HG02852 (cell line): ENCODE results near the gene TSPAN9.

ENCODE experiments used
- ATAC-seq: cut with Tn5 transposase; IDR thresholded peaks from one replicate; pipeline ENCODE4 v1.9.1; 2021; ENCODE audit warnings: mild to moderate bottlenecking, moderate library complexity; ENCODE audit not compliant: unreplicated experiment

The TSPAN9 gene

DNA sequence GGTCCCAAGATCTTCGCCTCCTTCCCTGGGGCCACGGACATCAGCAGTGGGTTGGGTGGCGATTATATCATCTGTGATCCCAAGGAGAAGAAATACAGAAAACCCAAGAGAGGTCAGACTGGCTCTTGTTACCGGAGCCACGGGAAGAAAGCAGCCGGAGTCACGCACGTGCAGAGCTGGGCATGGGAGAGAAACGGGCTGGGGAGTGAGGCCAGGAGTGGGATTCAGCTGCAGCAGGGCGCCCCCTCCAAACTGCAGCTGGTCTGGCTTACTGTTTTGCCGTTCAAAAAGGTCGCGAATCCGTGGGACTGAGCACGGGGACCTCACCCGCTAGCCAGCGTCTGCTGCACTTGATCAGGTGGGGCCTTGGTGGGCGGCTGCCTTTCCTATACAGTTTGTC lies 207.2 kb downstream of the TSPAN9 start:
- ATAC-seq = no peak

DNA sequence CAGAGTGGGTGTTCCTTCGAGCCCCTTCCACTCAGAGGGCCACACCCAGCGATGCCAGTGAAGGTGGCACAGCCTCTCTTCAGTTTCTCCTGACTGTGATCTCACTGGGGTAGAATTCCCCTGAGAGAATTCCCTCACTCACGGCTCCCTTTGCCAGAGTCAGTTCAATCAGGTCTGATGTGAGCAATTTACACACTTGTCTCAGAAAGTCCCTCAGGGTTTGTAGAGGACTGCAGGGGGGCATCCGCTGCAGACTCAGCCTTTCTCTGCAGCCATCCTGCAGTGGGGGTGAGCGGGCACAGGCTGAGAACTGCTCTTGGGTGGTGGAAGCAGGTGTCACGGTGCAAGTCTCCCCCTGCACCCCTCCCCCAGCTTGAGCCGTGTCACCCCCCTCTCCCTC lies 208.4 kb downstream of the TSPAN9 start:
- ATAC-seq = no peak

DNA sequence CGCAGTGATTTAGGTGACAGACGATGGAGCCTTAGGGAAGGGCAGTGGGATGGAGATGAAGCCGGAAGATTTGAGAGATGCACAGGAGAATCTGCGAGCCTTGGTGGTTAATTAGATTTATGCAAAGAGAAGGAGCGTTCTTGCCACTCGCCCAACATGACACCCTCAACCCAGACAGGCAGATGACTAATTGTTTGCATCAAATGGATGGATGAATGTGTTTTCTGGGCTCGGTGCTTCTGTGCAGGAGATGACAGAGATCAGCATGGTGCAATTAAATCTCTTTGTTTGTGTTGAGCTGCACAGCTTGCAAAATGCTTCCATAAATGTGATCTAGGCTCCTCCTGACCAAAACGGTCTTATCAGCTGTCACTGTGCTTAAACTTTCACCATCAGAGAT lies 211.5 kb downstream of the TSPAN9 start:
- no peak for ATAC-seq

DNA sequence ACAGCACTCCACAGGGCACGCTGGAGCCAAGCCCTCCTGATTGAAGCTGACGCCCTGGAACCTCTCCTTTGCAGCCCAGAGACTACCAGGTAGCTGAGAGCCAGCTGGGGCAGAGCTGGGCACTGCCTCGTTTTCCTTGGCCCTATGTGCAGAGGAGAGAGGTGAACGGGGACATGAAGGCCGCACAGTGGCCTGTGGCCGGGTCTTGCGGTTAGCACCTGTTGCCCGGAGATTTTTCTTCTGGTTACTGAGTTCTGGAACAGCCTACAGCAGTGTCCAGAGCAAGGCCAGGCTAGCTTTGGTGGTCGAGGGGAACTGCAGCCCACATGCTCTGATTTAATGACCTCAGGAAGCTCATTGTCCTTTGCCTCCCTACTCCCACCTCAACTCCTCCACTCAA lies 212.5 kb downstream of the TSPAN9 start:
- no peak for ATAC-seq

DNA sequence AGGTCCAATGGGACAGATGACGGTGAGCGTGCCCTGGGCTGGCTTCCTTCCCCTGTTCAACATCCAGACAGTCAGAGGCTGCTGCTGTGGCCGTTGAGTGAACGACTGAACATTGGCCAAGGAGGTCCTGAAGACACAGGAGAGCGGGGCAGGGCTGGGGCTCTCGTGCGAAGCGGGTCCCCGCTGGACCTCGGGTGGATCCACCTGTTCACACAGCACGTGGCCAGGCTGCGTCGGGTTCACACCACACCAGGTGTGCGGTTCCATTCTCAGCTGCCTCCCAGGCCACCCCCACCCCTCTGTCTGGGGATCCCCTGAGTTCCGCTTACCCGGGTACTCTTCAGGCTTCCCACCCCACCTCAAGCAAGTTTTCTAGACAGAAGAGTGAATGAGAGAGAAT lies 214.8 kb downstream of the TSPAN9 start:
- no peak for ATAC-seq

DNA sequence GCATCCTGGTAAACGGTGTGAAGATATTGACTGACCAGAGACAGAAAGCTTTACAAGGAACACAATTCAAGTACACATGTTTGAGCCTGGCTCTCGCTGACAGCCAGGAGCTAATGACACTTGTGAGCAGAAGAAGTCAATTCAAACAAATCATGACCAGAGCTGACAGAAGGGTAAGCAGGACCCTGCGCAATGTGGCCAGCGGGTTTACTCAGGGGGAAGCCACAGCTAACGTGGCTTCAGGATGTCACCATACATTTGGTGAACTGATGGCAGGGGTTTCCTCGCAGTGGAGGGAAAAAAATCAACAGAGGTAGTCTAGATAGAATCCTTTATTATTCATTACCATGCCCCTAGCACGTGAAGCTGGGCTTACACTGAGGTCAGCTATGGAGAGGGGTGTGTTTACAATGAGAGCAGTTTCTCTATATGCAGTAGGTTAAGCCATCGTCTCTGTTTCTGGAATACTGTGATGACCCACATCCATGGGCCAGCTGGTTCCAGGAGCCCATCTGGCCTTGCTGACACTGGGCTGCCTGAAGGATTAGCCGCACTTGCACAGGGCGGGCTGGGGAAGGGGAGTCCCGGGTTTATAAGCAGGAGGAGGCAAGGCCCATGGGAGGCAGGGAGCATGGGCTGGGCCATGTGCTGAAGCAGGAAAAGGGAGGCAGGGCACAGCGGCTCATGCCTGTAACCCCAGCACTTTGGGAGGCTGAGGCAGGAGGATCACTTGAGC lies 215.7 kb downstream of the TSPAN9 start:
- no peak for ATAC-seq

DNA sequence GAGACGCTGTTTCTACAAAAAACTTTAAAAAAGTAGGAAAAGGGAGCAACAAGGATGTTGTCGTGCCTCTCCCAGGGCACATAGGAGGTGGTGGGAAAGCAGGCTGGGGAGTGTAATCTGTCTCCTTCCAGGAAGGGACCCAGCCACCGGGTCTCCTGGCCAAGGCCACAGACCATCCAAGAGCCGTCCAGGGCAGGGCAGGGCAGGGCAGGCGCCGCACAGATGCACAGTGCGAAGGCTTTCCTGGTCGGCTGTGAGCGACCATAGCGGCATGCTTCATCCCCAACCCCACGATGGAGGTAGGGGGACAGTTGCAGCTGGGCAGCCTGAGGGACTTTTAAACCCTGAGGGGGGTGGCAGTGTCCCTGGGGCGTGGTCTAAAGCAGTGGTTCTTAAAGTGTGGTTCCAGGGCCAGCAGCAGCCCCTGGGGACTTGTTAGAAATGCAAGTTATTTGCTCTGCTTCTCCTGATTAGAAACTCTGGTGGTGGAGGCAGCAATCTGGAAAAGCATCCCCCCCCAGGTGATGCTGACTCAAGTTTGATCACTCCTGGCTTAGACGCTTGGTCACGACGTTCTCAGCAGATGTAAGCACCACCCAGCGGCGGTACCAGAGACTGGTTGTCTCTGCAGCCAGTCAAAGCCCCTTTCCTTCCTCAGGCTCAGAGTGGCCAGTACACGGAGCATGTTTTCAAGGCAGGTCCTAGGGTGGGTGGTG lies 216.4 kb downstream of the TSPAN9 start:
- no peak for ATAC-seq

DNA sequence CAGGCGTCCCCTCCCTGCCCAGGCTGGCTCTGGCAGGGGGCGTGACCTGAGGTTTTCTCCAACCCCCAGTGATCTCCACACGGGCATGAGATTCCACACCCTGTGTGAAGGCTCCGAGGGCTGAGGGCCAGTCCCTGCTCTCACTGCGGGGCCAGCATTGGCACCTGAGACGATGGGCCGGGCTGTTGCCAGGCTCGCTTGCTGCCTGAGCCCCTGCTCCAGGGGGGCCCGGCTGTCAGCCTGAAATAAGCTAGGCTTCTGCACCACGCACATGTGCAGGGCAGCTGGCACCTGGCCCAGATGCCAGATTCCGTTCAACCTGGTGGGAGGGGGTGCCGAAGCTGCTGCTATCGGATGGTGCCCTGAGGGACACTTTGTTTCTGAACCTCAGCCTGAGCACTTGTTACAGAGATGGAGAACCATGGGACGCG lies 217.3 kb downstream of the TSPAN9 start:
- ATAC-seq = no peak

DNA sequence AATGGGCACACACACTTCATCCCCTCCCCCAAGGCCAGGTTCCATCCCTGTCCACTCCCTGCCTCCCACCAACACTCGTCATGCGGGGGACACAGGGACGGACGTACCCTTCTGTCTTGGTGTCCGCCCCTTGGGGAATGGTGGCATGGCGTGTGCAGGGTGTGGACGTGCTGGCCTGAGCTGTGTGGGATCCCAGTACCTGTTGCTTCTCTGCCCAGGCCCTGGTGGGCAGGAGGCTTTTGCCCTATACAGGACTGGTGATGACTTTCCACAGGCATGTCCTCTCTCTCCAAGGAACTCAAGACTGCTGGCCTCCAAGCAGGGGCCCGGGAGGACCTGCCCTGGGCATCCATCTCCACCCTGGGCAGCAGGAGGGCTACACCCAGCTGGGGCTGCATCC lies 218.0 kb downstream of the TSPAN9 start:
- no peak for ATAC-seq

DNA sequence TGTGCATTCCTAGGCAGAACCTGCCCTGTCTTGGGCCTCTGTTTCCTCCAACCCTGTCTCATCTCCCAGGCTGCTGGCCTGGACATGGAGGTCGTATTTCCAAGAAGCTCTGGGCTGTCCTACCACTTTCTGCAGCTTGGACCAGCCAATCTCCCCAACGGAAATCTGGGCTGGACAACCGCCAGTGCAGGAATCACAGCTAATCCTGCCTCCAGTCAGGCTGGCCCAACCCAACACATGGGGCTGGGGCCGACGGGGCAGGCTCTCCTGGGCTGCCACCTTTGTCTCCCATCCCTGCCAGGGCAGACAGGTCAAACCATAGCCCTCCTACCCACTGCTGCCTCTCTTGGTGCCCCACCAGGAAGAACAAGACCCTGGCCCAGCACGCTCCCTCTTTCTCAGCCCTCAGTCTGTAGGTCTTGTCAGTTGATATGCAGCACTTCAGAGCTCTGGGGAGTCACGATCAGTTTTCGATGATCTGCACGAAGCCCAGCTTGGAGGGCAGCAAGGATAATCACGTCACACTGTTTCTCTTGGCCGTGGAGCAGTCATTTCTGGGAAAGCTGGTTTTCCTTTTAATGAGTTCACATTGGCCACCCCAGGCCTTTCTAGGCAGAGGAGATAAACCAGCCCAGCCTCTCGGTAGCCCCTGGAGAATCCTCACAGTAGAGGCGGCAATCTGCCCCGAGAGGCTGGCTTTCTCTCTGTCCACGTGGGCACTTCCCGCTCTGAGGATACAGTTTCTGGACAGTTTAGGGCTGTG lies 218.6 kb downstream of the TSPAN9 start:
- ATAC-seq = no peak

DNA sequence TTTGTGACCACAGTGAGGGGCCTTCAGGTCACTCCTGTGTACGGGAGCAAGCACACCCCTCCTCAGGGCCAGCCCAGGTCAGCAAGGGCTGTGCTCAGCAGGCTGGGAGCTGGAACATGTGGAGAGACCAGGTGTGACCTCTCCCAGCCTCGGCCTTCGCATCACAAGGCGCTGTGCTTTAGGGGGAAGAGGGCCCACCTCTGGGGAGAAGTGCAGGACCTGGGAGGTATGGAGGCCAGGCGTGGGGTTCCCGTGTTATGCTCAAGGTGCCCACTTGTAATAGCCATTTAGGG lies 219.2 kb downstream of the TSPAN9 start:
- no peak for ATAC-seq

DNA sequence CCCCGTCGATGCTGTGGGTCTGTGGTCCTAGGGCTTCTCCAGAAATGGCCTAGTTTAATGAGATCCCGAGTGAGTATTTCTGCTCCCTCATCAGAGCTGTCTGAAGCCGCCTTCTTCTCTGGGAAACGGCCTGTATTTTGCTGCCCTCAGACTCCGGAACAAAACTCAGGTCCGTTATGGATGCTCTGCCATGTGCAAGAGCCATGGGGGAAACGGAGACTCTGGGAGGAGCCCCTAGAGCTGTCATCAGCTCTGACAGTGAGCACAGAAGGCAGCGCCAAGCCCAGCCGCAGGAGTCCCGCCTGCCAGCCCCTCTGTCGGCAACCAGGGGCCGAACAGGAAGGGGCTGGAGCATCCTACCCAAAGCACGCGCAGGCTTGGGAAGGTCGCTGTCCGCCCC lies 221.4 kb downstream of the TSPAN9 start:
- no peak for ATAC-seq

DNA sequence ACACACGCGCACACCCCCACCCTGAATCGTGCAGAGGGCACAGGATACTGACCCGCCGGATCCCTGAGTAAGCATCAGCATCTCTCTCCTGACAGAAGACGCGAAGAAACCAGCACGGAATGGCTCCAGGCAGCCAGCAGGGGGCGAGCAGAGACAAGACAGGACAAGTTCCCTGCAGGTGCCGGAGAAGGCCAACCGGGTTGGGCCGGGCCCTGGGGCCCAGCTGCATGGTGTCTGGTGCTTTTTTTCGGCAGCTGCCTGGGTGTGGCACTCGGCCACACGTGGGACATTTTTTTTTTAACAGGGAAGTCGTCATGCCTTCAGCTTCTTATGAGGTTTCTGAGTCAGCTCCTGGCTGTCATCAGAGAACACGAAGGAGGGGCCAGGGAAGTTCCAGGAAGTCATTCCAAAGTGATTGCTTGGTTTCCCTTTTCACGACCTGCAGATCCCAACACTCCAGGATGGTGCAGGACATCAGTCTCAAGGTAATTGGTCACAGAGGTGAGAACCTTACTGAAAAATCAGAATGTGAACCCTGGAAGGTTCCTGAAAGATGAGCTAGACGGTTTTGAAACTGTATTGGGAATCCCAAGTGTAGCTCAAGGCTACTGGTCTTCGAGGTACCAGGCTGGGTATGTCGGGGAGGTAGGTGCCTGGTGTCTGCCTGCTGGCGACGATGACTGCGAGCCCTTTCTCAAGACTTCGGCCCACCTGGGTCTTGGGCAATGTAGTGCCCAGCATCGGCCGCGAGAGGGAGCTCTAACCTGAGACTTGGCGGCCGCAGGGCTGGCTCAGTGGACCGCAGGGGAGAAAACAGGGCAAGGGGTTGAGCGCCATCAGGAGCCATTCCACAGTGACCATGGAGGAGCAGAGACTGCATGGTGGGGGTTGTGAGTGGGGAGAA lies 223.0 kb downstream of the TSPAN9 start:
- ATAC-seq = peak; percentile 72

DNA sequence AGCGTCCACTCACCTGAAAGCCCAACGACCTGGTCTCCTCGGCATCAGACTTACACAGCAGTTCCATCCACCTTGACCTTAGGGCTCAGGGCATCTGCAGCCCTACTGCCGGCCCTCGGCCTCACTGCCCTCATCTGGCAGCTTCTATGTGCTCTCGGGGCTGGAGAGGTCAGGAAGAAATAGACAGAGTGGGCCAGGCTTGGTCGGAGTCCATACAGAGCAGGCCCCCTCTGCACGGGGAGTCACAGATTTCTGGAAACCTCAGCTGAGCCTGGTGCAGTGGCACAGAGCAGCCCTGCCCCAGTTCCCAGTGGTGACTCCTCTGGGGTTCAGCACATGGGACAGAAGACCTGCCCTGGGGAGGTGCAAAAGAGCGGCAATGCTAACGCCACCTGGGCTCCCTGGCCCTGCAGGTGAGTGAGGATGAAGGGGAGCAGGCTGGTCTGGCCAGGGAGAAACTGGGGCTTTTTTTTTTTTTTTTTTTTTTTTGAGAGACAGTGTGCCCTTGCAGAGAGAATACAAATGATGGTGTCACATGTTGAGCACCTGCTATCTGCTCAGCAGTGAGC lies 223.7 kb downstream of the TSPAN9 start:
- no peak for ATAC-seq

DNA sequence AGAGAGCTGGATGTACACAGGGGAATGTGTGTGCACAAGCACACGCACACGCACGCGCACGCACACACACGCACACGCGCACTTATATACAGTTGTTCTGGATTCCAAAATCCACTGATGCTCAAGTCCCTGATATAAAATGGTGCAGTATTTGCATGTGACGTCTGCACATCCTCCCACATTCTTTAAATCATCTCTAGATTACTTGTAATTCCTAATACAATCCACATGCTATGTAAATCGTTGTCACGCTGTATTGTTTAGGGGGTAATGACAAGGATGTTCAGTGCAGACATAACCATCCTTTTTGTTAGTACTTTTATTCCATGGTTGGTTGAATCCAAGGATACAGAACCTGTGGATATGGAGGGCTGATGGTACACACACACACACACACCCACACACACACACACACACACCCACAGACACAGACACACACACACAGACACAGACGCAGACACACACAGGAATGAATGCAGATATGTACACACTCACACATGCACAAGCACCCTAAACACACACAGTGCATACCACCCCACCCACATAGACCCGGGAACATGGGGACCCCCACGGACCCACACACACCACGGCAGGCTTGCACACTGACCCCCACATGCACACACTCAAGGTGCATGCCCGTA lies 225.3 kb downstream of the TSPAN9 start:
- ATAC-seq = no peak

DNA sequence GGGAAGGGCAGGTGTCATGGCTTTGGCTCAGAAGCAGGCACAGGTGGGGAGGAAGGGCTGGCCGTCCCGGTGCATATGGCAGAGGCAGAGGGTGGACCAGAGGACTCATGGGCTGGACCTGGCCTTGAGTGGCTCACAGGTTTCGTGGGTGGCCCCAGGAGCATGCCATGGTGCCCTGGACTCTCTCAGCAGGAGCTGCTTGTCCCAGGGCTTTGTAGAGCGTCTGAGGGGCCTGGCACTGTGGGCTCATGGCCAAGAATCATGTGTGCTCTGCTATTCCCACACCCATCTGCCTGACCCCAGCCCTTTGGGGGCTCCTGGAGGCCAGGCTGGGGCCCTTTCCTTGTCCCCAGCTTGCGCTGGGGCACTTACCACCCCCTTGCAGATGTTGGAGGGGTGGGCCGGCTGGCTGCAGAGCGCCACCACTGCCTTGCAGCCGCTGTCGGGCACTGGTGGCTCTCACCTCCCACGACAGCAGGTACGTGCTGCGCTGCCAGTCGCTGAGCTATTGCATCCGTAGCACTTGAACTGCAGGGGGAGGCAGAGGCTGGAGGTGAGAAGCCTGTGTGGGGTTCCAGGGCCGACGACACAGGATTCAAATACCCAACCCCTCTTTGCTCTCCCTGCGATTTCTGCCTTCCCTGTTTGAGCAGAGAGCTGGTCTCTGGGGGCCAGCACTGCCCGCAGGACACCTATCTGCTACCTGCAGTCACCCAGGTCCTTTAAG lies 226.4 kb downstream of the TSPAN9 start:
- ATAC-seq = no peak

DNA sequence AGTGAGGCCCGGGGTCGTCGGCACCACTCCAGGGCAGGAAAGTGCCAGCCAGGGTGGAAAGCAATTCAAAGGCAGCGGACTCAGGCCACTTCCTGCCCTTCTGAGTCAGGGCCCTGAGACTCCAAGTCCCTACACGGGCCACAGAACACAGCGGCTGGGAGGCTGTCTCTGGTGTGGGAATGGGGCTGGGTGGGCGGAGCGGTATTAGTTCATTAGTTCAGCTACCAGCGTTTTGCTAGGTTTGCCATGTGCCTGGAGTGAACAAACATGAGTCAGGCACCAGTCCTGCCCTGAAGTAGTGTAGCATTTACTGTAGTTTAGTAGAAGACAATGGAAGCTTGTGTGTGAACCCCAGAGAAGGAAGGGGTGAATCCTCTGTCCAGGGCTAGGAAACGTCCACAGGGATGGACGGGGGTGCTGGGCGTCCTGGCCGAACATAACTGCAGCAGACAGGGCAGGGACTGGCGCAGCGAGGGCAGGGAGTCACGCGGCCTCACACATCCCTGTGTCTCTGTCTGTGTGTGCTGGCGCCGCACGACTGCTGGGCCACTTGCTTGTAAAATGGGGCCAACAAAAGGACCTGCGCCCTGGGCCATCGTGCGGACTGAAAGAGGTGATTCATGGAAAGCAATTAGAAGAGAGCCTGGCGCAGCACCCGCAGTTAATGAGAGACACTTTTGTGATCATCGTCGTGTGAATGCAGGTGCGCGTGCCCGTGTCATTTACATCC lies 227.4 kb downstream of the TSPAN9 start:
- ATAC-seq = no peak

DNA sequence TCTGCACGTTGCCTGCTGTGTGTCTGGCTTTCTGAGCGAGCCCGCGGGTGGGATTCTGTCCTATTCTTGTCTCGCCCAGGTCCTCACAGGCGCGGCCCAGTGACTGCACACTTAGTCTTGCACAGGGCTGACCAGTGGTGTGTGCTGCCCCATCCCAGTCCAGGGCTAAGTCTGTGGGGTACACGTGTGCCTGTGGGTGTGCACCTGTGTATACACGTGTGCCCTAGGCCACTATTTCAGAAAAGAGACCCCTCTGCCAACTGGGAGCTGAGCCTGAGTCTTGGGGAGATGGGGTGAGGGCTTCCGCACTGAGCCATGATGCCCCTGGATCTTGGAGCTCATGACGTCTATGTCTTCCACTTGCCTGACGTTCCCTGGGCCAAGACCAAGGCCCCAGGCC lies 228.3 kb downstream of the TSPAN9 start:
- ATAC-seq = no peak
